GM15510 (cell line): ENCODE measurements around the gene PGP.

ENCODE experiments used
- POLR2A ChIP-seq: IDR thresholded peaks from 3 replicates; pipeline ENCODE4 v1.6.1; 2011; ENCODE audit warnings: borderline replicate concordance; ENCODE audit not compliant: insufficient read length; ENCODE audit errors: extremely low read depth

PGP gene

DNA sequence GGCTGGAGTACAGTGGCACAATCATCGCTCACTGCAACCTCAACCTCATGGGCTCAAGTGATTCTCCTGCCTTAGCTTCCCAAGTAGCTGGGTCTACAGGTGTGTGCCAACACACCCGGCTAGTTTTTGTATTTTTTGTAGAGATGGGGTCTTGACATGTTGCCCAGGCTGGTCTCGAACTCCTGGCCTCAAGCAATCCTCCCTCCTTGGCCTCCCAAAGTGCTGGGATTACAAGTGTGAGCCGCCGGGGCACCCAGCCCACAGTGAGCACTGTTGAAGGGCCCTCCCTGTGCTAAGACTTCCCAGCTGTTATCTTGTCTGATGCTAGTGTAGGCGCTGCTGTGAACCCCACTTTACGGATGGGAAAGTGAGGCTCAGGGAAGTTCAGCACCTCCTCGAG, 26.2 kb downstream of the PGP start:
- no peak for TF ChIP-seq POLR2A

DNA sequence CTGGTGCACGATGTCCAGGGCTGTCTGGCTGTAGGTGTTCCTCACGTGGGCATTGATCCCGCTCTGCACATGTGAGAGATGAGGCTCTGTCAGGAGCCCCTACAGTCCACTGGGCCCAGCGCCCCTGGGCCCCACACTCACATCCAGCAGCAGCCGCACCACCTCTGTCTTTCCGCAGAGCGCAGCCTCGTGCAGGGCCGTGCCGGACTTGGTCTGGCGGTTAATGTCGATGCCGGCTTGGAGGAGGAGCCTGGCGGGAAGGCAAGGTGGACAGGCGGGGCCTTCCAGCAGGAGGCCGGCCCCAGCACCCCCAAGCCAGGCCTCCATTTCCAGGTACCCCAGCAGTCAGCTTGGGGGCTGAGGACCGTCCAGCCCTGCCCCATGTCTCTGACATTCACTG, 27.4 kb downstream of the PGP start:
- no peak for TF ChIP-seq POLR2A

DNA sequence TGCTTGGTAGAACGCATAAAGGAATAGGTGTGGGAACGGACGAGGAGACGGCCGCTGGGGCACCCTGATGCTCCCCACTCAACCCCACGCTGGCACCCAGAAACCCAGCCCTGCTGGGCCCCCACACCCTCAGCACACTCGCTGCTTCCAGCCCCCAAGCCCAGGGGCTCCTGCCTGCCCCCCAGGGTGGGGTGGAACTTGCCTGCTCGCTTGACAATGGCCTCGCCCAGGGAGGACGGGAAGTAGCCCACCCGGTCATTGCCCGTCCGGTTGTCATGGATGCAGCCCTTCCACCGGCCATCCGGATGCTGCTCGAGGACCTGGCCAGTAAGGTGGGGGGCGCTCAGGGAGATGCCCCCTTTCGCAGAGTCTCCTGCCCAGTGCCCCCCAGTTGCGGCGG, 28.1 kb downstream of the PGP start:
- TF ChIP-seq POLR2A = no peak

- TF ChIP-seq POLR2A = no peak
Observed at GRCh38 chr16:2186064-2186463, 28.6 kb downstream of the PGP start.

GRCh38 chr16:2184962-2185361, 29.7 kb downstream of the PGP start:
- TF ChIP-seq POLR2A = no peak

GRCh38 chr16:2184346-2184745, 30.3 kb downstream of the PGP start:
- no peak for TF ChIP-seq POLR2A

DNA sequence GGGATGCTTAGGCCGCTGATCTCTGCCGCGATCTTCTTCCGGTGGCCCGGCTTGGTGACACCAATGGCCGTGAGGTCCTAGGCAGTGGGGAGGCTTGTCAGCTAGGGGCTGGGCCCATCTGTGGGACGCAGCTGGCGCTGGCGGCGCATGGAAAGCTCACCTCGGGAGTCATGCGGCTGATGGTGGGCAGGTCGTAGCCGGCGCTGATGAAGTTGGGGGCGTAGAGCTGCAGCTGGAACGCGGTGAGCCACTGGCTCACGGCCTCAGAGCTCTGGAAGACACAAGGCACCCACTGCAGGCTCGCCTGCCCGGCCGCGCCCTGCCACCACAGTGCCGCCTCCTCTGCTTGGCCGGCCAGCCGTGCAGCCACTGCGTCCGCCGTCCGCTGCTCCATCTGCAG, 31.0 kb downstream of the PGP start:
- TF ChIP-seq POLR2A = no peak

- TF ChIP-seq POLR2A = no peak
Observed at GRCh38 chr16:2181952-2182351, 32.7 kb downstream of the PGP start.

DNA sequence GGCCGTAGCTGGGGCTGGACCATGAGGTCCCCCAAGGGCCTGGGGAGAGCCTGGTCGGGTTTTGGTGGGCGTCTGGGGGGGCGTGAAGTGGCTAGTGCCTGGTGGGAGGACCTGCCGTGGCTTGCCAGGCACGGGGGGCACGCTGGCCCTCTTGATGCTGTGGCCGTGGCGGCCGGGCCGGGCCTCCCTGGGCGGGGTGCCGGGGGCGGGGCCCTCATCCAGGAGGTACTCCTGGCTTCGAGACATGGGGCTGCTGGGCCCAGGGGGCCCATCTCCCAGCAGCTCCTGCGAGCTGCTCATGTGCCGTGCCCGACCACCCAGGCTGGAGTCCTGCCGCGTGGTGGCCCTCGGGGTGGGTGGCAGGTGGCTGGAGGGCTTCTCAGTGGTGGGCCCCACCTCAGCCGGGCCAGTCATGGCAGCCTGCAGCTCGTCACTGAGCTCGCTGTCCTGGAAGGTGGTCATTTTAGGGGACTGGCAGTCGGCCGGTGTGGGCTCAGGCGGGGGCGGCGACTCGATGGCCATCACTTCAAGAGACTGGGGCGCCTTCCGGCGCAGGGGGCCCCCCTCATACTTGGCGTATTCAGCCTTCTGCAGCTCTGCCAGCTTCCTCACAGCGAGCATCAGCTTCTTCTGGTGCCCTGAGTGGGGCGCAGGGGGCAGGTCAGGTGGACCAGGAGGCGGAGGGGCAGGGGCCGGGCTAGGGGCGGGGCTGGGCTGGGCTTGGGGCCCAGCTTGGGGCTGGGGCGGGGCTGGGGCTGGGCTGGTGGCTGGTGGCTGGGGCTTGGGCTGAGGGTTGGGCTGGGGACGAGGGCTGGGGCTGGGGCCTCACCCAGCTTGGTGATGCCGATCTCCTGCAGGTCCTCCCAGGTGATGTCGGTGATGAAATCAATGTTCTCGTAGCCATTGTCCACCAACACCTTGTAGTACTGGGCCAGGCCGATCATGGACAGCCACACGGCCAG, 33.4 kb downstream of the PGP start:
- no peak for TF ChIP-seq POLR2A

DNA sequence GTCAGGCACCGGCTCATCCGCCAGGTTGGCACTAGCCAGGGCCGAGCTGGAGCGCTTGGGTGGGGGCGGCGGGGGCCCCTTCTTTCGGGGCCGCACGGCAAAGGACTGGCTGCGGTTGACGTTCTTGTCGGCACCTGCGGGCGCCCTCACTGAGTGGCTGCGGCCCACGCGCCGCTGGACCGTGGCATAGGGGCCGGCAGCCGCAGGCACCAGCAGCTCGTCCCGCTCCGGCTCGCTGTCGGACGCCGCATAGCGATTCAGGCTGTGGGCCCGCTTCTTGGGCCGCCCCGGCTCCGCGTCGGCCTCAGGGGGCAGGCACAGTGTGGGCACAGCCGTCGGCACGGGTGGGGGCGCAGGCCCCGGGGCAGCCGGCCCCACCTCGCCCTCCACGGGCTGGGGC, 34.2 kb downstream of the PGP start:
- TF ChIP-seq POLR2A = no peak

DNA sequence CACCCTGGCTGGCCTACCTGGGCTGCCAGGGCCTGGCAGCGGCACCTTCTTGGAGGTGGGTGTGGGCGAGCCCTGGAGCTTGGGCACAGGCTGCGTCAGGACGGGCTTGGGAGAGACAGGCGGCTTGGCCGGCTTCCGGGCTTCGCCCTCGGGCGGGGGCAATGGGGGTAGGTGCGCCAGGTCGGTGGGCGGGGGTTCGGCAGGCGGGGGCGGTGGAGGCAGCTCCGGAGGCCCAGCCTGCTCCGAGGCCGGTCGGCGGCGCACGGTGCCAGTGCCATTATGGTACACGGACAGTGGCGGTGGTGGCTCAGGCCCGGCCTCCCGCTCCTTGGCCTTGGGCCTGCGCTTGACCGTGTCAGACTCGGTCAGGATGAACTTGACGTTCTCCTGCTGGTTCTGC, 35.1 kb downstream of the PGP start:
- no peak for TF ChIP-seq POLR2A

GRCh38 chr16:2179107-2179501, 35.5 kb downstream of the PGP start:
- no peak for TF ChIP-seq POLR2A

- no peak for TF ChIP-seq POLR2A
Observed at GRCh38 chr16:2178321-2179106, 36.1 kb downstream of the PGP start.

DNA sequence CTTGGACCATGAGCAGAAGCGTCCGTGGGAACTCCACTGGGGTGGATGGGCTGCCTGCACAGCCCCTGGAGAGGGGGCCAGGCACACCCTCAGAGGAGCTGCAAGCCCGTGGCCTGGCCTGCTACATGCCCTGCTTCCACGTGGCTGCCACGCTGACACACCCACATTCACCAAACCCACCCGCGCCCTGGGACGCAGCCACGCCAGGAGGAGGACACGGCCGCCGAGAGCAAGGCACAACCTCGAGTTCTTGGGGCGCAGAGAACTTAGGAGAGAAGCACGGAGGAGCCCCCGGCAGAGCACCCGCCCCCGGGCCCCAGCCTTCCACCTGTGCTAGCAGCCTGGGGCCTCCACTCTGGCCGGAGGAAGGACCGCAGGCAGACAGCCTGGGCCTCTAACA, 37.1 kb downstream of the PGP start:
- TF ChIP-seq POLR2A = no peak

GRCh38 chr16:2177101-2177500, 37.5 kb downstream of the PGP start:
- TF ChIP-seq POLR2A = no peak

- no peak for TF ChIP-seq POLR2A
Observed at GRCh38 chr16:2176047-2176446, 38.6 kb downstream of the PGP start.
